Activated CD8-positive, alpha-beta T cell treated with anti-CD3 and anti-CD28 coated beads, Interleukin-2, amount 10 ng/mL, durations not matched to agents 7 days and 5 days (primary cell): Measurements from ENCODE around the gene MYMK. TPM values are rescaled to one million over a fixed set of nuclear protein-coding genes. Genes with fewer than 3 reads are reported as not detected.

ENCODE experiments used
- ATAC-seq: fragments of 150-1000 bp; cut with Tn5 transposase; one replicate; pipeline ENCODE4 v1.10.0; 2021; ENCODE audit warnings: moderate library complexity
- CTCF ChIA-PET: fragments of 350-600 bp; sonication (Branson Sonifier 250); formaldehyde crosslinking; loops from one replicate; lab custom pipeline; 2021; ENCODE audit warnings: antibody characterized with exemption; lab: Charles Lee
- POLR2A ChIA-PET: fragments of 350-600 bp; sonication (Branson Sonifier 250); formaldehyde crosslinking; loops from one replicate; lab custom pipeline; 2021; ENCODE audit warnings: antibody characterized with exemption; lab: Charles Lee
- DNase-seq: peaks from one replicate; pipeline ENCODE4 v3.0.0-alpha.2; 2020
- H3K27ac Mint-ChIP-seq: one replicate; pipeline ENCODE4 v1.8.0; 2021; ENCODE audit warnings: mild to moderate bottlenecking, mixed read lengths
- H3K27me3 Mint-ChIP-seq: one replicate; pipeline ENCODE4 v1.8.0; 2021; ENCODE audit warnings: low read depth, mixed read lengths
- H3K36me3 Mint-ChIP-seq: one replicate; pipeline ENCODE4 v1.8.0; 2021; ENCODE audit warnings: low read depth, mixed read lengths
- H3K4me1 Mint-ChIP-seq: one replicate; pipeline ENCODE4 v1.8.0; 2021; ENCODE audit warnings: low read depth, mixed read lengths
- H3K4me3 Mint-ChIP-seq: one replicate; pipeline ENCODE4 v1.8.0; 2021; ENCODE audit warnings: mild to moderate bottlenecking, mixed read lengths
- H3K9me3 Mint-ChIP-seq: one replicate; pipeline ENCODE4 v1.8.0; 2022; ENCODE audit warnings: mixed read lengths; ENCODE audit not compliant: insufficient read depth
- total RNA-seq, 2 experiments: library from RNA; stranded (reverse); gene quantifications; one replicate each; pipeline ENCODE4 v1.2.3, GENCODE V29; 2021

Gene MYMK, protein sequence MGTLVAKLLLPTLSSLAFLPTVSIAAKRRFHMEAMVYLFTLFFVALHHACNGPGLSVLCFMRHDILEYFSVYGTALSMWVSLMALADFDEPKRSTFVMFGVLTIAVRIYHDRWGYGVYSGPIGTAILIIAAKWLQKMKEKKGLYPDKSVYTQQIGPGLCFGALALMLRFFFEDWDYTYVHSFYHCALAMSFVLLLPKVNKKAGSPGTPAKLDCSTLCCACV
- total RNA-seq = not detected

- ATAC-seq = no peak
- Mint-ChIP-seq H3K4me1 (no peaks in the 10 kb centered on the region), H3K36me3 (no peaks in the 10 kb centered on the region), H3K27me3 (no peaks in the 10 kb centered on the region), H3K4me3 (no peak within 1 kb of the TSS), H3K27ac (no peak within 1 kb of the TSS), H3K9me3 (no peaks in the 10 kb centered on the region)
- ChIA-PET CTCF (no interaction called here), POLR2A (no interaction called here)
- no peak for DNase-seq
Observed at GRCh38 chr9:133524679-133525228, at the start of gene MYMK. Gene MYMK (minus strand): TSS chr9:133524959. CDS start chr9:133524844, 115 bp downstream.

DNA sequence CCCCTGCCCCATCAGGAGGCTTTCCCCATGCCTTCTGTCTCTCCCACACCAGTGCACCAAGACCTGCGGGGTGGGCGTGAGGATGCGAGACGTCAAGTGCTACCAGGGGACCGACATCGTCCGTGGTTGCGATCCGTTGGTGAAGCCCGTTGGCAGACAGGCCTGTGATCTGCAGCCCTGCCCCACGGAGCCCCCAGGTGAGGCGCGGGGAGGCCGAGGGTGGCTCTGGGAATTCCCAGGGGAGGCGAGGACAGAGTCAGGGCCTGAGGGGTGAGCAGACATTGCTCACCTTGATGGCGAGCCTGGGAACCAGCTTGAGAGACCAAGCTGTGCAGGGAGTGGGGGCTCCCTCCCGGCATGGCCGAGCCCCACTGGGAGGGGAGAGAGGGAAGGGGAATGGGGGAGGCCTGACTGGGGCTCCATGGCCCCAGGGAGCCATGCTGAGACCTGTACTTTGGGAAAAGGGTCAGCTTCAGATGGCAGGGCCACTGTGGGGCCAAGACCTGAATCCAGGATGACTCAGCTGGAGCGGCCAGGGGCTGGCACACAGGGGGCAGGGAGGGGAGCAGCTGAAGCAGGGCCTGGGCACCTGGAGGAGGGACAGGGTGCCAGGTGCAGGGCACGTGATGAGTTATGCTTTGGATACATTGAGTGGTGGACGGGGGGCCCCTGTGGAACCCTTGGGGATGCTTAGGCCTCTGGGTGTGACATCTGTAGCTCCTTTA, 49.2 kb upstream of the MYMK start:
- ATAC-seq = no peak
- H3K27ac Mint-ChIP-seq = no peak overlapping the region
- no peaks in the 10 kb centered on the region for H3K36me3 Mint-ChIP-seq
- no peak for DNase-seq
- H3K4me1 Mint-ChIP-seq = no peaks in the 10 kb centered on the region
- ChIA-PET CTCF (no interaction called here), POLR2A (no interaction called here)
- H3K4me3 Mint-ChIP-seq = no peak overlapping the region
- peaks cover 12% of the 10 kb centered on the region for H3K27me3 Mint-ChIP-seq
- H3K9me3 Mint-ChIP-seq = no peaks in the 10 kb centered on the region

- ATAC-seq = no peak
- DNase-seq = no peak
- Mint-ChIP-seq H3K27ac (no peak overlapping the region), H3K4me1 (no peaks in the 10 kb centered on the region), H3K9me3 (no peaks in the 10 kb centered on the region), H3K27me3 (peaks cover 8% of the 10 kb centered on the region), H3K36me3 (no peaks in the 10 kb centered on the region), H3K4me3 (no peak overlapping the region)
- CTCF ChIA-PET = no interaction called here
- POLR2A ChIA-PET = no interaction called here
Observed at GRCh38 chr9:133572821-133573361, 48.1 kb upstream of the MYMK start.

DNA sequence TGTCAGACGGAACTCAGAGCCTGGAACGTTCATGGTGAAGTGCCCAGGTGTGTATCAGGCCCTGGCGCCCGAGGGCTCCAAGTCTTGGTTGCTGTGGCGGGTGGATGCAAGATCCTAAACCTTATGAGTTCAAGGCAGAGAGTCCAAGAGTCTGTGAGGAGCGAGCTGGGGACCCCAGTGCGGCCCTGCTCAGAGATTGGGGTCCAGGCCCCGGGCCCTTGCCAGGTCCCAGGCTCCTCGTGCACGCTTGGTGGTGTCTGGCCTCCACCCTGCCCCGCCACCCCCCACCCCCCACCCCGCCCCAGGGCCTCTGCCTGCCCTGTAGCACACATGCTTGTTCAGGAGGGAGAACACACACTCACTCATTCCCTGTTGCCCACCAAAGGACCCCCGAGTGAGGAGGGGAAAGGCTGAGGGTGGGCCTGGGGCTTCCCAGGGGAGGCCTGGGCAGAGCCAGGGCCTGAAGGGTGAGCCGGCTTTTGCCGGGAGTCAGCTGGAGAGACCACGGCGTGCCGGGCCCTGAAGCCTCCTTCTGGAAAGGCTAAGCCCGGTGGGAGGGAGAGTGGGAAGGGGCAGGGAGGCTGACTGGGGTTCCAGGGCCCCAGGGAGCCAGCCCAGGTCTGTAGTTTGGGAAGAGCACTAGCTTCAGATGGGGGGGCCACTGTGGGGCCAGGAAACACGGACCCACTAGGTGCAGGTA, 47.3 kb upstream of the MYMK start:
- ChIA-PET CTCF (no interaction called here), POLR2A (no interaction called here)
- H3K27ac Mint-ChIP-seq = no peak overlapping the region
- H3K27me3 Mint-ChIP-seq = peaks cover 8% of the 10 kb centered on the region
- DNase-seq = no peak
- no peaks in the 10 kb centered on the region for H3K36me3 Mint-ChIP-seq
- no peak overlapping the region for H3K4me3 Mint-ChIP-seq
- ATAC-seq = no peak
- no peaks in the 10 kb centered on the region for H3K9me3 Mint-ChIP-seq
- H3K4me1 Mint-ChIP-seq = no peaks in the 10 kb centered on the region

GRCh38 chr9:133571391-133571890, 46.7 kb upstream of the MYMK start:
- peaks cover 2% of the 10 kb centered on the region for H3K27me3 Mint-ChIP-seq
- CTCF ChIA-PET = no interaction called here
- POLR2A ChIA-PET = no interaction called here

DNA sequence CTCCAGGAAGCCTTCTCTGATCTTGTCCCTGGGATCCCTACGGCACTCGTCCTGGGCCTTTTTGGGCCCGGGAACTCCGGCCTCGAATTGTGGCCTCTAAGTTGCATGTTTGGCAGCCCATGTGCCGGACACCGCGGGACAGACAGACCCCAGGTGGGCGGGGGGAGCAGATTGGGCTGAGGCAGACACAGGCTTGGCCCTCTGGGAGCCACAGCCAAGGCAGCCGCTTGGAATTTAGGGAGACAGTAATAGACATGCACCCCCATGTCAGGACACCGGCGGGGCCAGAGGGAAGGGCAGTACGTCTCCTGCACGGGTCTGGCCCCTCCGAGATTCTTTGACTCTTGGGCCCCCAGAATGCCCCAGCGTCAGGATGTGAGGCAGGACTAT, 45.9 kb upstream of the MYMK start:
- no peak overlapping the region for H3K27ac Mint-ChIP-seq
- CTCF ChIA-PET = no interaction called here
- POLR2A ChIA-PET = no interaction called here
- no peak overlapping the region for H3K4me3 Mint-ChIP-seq
- H3K36me3 Mint-ChIP-seq = no peaks in the 10 kb centered on the region
- H3K9me3 Mint-ChIP-seq = no peaks in the 10 kb centered on the region
- no peak for DNase-seq
- H3K4me1 Mint-ChIP-seq = no peaks in the 10 kb centered on the region
- ATAC-seq = no peak
- H3K27me3 Mint-ChIP-seq = peaks cover 2% of the 10 kb centered on the region

More at GRCh38 chr9:133571391-133571890, 46.7 kb upstream of the MYMK start:
- ATAC-seq (no peak), DNase-seq (no peak)
- Mint-ChIP-seq H3K27ac (no peak overlapping the region), H3K36me3 (no peaks in the 10 kb centered on the region), H3K9me3 (no peaks in the 10 kb centered on the region), H3K4me1 (no peaks in the 10 kb centered on the region), H3K4me3 (no peak overlapping the region)

- no peaks in the 10 kb centered on the region for H3K4me1 Mint-ChIP-seq
- H3K4me3 Mint-ChIP-seq = no peak overlapping the region
- H3K27ac Mint-ChIP-seq = no peak overlapping the region
- H3K36me3 Mint-ChIP-seq = no peaks in the 10 kb centered on the region
- DNase-seq (no peak), ATAC-seq (no peak)
- peaks cover 2% of the 10 kb centered on the region for H3K27me3 Mint-ChIP-seq
- no peaks in the 10 kb centered on the region for H3K9me3 Mint-ChIP-seq
- ChIA-PET POLR2A (no interaction called here), CTCF (no interaction called here)
Observed at GRCh38 chr9:133569891-133570690, 45.3 kb upstream of the MYMK start.

DNA sequence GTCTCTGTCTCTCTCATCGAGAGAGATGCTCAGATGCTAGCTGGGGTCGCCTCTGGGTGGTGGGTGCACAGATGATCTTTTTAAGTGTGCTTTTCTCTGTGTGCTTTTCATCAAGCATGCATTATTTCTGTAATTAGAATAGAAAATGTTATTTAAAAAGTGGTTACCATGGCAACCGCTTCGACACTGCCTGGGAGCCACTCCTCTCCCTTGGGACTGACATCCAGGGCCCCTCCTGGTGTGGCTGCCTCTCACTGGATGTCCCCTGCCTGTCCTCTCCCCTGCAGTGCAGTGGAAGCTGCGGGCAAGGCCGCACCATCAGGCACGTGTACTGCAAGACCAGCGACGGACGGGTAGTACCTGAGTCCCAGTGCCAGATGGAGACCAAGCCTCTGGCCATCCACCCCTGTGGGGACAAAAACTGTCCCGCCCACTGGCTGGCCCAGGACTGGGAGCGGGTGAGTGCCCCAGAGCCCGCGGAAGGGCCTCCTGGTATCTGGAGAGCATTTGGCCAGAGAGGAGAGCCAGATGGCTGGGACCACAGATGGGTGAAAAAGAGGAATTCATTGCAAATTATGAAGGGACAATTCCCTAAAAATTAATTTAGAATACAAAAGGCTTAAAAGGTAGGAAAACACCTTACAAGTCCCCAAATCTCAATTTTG, 44.5 kb upstream of the MYMK start:
- no peaks in the 10 kb centered on the region for H3K9me3 Mint-ChIP-seq
- no peak overlapping the region for H3K27ac Mint-ChIP-seq
- H3K36me3 Mint-ChIP-seq = no peaks in the 10 kb centered on the region
- ATAC-seq = no peak
- no peaks in the 10 kb centered on the region for H3K4me1 Mint-ChIP-seq
- POLR2A ChIA-PET = no interaction called here
- H3K27me3 Mint-ChIP-seq = peaks cover under 1% of the 10 kb centered on the region
- DNase-seq = no peak
- CTCF ChIA-PET = no interaction called here
- no peak overlapping the region for H3K4me3 Mint-ChIP-seq

GRCh38 chr9:133568186-133568585, 43.4 kb upstream of the MYMK start:
- no peaks in the 10 kb centered on the region for H3K9me3 Mint-ChIP-seq
- ATAC-seq (no peak), DNase-seq (no peak)
- POLR2A ChIA-PET = no interaction called here
- no peak overlapping the region for H3K4me3 Mint-ChIP-seq
- H3K27ac Mint-ChIP-seq = no peak overlapping the region
- CTCF ChIA-PET = no interaction called here
- H3K27me3 Mint-ChIP-seq = no peaks in the 10 kb centered on the region
- no peaks in the 10 kb centered on the region for H3K4me1 Mint-ChIP-seq
- H3K36me3 Mint-ChIP-seq = no peaks in the 10 kb centered on the region

DNA sequence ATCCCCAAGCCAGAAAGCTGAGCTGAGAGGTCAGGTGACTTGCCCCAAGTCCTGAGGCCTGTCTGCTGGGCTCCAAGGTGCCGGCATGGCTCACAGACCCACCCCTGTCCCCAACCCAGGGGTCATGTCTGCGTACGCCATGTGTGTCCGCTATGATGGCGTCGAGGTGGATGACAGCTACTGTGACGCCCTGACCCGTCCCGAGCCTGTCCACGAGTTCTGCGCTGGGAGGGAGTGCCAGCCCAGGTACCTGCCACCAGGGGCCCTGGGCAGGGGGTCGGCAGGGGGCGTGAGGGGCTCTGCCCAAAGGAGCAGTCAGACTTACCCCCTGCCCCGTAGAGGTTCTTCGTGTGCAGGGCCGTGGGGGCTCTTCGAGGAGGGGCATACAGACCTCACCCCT, 42.1 kb upstream of the MYMK start:
- CTCF ChIA-PET = no interaction called here
- POLR2A ChIA-PET = no interaction called here
- no peaks in the 10 kb centered on the region for H3K9me3 Mint-ChIP-seq
- H3K27me3 Mint-ChIP-seq = no peaks in the 10 kb centered on the region
- H3K4me3 Mint-ChIP-seq = no peak overlapping the region
- H3K36me3 Mint-ChIP-seq = no peaks in the 10 kb centered on the region
- H3K27ac Mint-ChIP-seq = no peak overlapping the region
- ATAC-seq = no peak
- no peak for DNase-seq
- no peaks in the 10 kb centered on the region for H3K4me1 Mint-ChIP-seq

DNA sequence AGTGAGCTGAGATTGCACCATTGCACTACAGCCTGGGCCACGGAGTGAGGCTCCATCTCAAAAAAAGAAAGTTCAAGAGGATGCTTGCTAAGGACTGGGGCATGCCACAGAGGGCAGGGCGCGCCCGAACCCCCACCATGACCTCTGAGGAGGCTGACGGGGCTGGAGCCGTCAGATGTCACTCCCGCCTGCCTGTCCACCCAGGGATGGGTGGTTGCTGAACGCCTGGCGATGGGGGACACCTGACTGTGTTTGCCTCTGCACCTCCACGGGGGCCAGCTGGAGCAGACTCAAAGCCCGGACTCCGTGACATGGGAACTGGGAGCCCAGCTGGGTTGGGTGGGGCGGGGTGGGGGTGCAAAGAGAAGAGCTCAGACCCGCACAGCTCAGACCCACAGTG, 41.6 kb upstream of the MYMK start:
- CTCF ChIA-PET = no interaction called here
- Mint-ChIP-seq H3K27me3 (no peaks in the 10 kb centered on the region), H3K27ac (no peak overlapping the region), H3K36me3 (no peaks in the 10 kb centered on the region), H3K4me1 (no peaks in the 10 kb centered on the region), H3K9me3 (no peaks in the 10 kb centered on the region), H3K4me3 (no peak overlapping the region)
- POLR2A ChIA-PET = no interaction called here
- no peak for ATAC-seq
- DNase-seq = no peak
